CD4-positive, alpha-beta T cell treated with Interleukin-15 for 1 hour (primary cell): ENCODE results near the gene CFAP77.
A peak's percentile ranks its signal among the peaks of the same experiment; 100 is the strongest.

ENCODE experiments used
- DNase-seq: peaks from one replicate; pipeline ENCODE4 v3.0.0-alpha.2; 2020

CFAP77 gene

GRCh38 chr9:132457504-132458236 lies 47.7 kb downstream of the CFAP77 start:
- no peak for DNase-seq

GRCh38 chr9:132458432-132458831 lies 48.4 kb downstream of the CFAP77 start:
- DNase-seq, result no peak

DNA sequence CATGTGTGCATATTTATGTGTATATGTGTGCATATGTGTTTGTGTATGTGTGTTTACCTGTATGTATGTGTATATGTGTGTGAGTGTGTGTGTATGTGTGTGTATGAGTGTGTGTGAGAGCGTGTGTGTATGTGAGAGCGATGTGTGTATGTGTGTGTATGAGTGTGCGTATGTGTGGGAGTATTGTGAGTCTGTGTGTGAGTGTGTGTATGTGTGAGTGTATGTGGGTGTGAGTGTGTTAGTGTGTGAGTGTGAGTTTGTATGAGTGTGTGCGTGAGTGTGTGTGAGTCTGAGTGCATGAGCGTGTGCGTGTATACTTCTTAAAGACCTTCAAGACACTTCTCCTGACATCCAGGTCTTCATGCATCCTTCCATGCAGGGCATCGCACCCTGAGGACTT lies 49.6 kb downstream of the CFAP77 start:
- DNase-seq, result no peak

DNA sequence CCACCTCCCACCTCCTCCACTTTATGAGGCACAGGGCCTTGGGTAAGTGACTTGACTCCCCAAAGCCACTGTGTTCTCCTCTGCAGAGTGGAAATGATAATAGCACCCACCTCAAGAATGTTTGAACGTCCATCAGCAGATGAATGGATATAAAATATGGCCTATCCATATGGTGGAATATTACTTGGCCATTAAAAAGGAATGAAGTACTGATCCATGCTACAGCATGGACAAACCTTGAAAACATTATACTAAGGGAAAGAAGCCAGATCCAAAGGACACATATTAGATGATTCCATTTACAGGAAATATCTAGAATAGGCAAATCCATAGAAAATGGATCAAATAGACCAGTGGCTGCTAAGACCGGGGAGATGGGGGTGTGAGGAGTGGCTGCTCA lies 50.2 kb downstream of the CFAP77 start:
- DNase-seq, result no peak

- DNase-seq, result no peak
These were observed 51.4 kb downstream of the CFAP77 start for GRCh38 chr9:132461281-132461896.

DNA sequence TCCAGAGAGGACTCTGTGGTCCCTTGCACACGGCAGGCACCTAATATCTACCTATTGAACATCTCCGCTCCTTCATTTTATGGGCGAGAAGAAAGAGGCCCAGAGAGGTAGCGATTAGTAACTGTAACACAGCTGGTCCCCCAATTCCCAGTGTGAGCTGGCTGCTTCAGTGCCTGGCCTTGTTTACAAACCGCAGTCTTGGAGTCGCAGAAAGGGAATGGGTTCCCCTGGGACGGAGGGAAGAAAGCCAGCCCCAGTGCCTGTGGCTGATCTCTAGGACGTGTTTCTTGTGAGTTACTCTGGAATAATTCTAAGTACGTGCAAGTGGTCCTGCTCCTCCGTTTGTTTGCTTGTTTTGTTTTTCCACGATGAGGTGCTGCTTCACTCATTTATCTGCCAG lies 52.0 kb downstream of the CFAP77 start:
- no peak for DNase-seq

DNA sequence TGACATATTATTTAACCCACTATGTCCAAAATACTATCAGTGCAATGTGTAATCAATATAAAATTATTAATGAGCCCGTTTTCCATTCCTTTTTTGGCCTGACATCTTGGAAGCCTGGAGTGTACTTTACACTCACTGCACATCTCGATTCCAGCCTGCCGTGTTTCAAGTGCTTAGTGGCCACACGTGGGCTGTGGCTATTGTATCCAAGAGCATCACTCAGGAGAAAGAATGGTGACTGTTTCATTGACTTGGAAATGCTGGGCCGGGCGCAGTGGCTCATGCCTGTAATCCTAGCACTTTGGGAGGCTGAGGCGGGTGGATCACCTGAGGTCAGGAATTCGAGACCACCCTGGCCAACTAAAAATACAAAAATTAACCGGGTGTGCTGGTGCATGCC lies 54.5 kb downstream of the CFAP77 start:
- DNase-seq, result no peak

DNA sequence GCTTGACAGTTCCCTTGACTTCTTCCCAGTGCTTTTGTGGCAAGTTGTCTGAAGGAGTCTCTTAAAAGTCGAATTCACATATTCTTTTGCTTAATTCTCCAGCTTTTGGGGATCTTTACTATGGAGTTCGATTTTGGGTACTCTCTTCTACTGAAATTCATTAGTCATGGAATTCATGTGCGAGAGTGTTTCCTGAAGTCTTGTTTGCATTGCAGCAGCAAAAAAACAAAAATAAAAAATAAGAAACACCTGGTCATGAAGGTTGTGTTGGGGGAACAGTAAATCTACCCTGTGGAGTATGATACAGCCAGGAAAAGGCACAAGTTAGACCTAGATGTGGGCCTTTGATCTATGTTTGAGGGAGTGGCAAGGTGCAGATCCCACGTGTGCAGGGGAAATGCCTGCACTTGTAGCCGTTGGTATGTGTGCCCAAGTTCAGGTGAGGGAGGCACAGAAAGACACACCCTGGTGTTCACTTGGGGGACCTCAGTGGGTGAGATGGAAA lies 55.2 kb downstream of the CFAP77 start:
- no peak for DNase-seq

- no peak for DNase-seq
These were observed 62.2 kb downstream of the CFAP77 start for GRCh38 chr9:132472199-132472598.

- no peak for DNase-seq
These were observed 62.6 kb downstream of the CFAP77 start for GRCh38 chr9:132472599-132472998.

- DNase-seq, result no peak
These were observed 64.2 kb downstream of the CFAP77 start for GRCh38 chr9:132474253-132474652.

GRCh38 chr9:132478353-132479050 lies 68.5 kb downstream of the CFAP77 start:
- DNase-seq, result no peak

DNA sequence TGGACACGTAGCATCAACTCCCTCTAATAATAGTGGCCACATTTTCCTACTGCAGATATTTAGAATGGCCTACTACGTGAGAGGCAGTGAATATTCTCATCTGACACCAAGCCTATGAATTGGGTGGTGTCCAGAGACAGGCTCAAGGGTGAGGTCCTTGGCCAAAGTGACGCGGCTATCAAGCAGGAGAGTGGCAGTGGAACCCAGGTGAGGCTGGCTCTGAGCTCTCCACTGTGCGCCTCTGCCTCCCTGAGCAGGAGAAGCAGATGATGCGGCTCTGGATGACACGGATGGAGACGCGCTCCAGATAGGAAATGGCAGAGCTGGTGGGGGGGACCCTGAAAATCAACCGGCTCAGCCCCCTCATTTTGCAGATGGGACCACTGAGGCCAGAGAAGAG lies 69.7 kb downstream of the CFAP77 start:
- DNase-seq, result no peak

- DNase-seq, result no peak
These were observed 71.2 kb downstream of the CFAP77 start for GRCh38 chr9:132481053-132481849.

- DNase-seq, result no peak
These were observed 72.3 kb downstream of the CFAP77 start for GRCh38 chr9:132482196-132482813.

- DNase-seq, result no peak
These were observed 75.4 kb downstream of the CFAP77 start for GRCh38 chr9:132485393-132485792.

DNA sequence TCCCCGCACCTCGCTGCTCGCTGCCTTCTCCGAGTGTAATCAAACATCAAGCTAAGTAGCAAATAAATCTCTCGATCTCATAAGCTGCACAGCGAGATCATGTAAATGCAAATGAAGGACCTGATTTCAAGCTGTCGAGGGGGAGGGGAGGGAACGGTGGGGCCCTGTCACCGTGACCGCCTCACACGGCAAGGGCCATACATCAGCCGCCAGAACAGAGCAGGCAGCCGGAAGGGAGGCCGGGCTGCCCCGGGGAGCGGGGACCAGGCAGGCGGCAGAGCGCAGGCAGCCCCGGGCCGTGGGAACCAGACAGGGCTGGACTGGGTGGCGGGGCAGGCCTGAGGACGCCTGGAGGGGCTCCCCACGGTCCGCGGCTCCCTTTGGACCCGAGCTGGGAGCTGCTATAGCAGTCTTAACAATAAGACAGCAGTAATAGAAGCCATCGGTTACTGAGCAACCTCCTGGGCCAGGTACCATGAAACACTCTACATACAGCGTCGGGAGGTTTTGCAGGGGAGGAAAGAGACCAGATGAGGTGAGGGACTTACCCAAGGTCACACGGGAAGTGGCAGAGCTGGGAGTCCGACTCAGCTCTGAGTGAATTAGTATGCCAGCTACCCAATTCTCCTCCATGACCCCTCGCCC lies 76.8 kb downstream of the CFAP77 start:
- peak; percentile 37 for DNase-seq

DNA sequence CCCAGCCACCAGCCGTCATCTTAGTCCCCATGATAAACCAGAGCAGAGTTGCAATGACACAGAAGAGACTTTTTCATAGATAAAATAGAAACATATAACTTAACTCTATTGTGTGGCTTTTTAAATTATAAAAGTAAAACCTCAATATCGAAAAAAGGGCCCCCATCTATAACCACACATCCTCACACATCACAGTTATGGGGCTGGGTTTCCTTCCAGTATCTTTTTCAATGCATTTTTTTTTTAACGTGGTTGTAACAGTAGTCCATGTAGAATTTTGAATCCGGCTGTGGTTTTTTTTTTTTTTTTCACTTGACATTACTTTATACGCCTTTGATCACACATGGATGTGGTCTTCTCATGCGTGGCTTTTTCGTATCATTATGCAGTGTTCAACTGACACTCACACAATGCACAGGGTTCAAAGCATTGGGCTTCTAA lies 77.4 kb downstream of the CFAP77 start:
- DNase-seq, result no peak

- DNase-seq, result no peak
These were observed 78.0 kb downstream of the CFAP77 start for GRCh38 chr9:132487980-132488535.

GRCh38 chr9:132488626-132489025 lies 78.6 kb downstream of the CFAP77 start:
- no peak for DNase-seq

DNA sequence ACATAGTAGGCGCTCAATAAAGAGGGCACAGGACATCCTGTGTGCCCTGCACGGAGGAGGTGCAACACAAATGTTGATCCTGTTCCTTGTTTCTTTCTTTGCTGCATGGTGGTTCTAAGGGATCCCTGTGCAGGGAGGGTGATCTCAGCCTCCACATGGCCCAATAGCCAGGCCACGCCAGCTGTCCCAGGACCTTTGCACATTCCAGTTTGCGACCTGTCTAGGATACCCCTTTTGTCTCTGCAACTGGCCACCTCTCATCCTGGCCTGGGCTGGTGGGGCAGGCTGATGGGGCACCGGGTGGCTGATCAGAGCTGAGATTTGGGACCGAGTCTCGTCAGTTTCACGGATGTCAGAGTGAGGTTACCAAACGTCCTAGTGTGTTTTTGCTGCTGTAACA lies 79.5 kb downstream of the CFAP77 start:
- no peak for DNase-seq

DNA sequence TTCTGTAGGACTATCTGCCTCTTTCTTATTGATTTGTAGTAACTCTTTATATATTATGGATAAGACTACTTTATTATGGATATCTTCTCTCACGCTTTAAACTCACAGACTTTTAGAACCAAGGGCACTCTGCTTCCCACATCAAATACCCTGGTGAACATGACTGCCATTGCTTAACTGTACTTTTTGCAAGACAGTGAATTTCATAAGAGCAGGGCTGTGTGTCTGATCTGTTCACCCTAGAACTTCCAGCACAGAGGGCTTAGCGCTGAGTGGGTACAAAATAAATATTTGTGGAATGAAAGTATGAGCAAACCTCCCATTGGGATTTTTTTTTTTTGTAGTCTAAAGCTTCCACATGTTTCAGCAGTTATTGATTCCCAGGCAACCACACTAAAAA lies 84.8 kb downstream of the CFAP77 start:
- no peak for DNase-seq
